ENCODE results near the gene HECTD1. TPM values are rescaled to one million over a fixed set of nuclear protein-coding genes. Genes with fewer than 3 reads are reported as not detected.

HECTD1 gene
- total and polyA plus RNA-seq, 10 of the 15 experiments (the other 5 are each of a cell fraction or from before 2014, with no cell fraction given), result 27.3 to 116 (median 57.7) TPM

DNA sequence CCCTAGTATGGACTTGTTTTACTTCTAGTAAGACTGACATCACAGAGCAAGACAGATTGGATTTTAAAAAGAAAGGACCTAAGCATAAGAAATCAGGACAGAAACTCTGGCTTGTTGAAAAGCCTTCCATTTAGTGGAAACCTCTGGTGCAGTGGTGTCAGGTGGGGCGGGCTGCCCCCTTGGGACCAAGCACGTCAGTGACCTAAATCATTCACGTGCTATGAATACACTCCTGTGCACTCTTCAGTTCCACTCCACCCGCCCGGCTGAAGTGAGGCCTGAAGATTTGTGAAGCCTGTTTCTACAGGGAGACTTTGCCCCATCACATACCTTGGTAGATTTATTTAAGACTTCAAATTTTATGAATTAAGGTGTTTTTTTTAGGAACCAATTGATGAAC, 123.2 kb downstream of the HECTD1 start (continued):
- TF ChIP-seq, protein P1, sequence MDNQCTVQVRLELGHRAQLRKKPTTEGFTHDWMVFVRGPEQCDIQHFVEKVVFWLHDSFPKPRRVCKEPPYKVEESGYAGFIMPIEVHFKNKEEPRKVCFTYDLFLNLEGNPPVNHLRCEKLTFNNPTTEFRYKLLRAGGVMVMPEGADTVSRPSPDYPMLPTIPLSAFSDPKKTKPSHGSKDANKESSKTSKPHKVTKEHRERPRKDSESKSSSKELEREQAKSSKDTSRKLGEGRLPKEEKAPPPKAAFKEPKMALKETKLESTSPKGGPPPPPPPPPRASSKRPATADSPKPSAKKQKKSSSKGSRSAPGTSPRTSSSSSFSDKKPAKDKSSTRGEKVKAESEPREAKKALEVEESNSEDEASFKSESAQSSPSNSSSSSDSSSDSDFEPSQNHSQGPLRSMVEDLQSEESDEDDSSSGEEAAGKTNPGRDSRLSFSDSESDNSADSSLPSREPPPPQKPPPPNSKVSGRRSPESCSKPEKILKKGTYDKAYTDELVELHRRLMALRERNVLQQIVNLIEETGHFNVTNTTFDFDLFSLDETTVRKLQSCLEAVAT (IDR thresholded peaks at IDR 0.05), result no peak
- no peak for TF ChIP-seq HDAC6 (IDR thresholded peaks at IDR 0.05; ENCODE audit: unreplicated experiment)
- TF ChIP-seq RUNX3 (IDR thresholded peaks at IDR 0.05; ENCODE audit: low read length), result no peak
- no peak for TF ChIP-seq CBX5 (IDR thresholded peaks at IDR 0.05; ENCODE audit: low read depth)
- no peak for TF ChIP-seq HCFC1 (IDR thresholded peaks at IDR 0.05; ENCODE audit: low read length)
- no peak for TF ChIP-seq NBN (IDR thresholded peaks at IDR 0.05)
- no peak for TF ChIP-seq ZNF217 (IDR thresholded peaks at IDR 0.05)
- no peak for TF ChIP-seq NFXL1 (IDR thresholded peaks at IDR 0.05; ENCODE audit: borderline replicate concordance)
- TF ChIP-seq, protein P2, sequence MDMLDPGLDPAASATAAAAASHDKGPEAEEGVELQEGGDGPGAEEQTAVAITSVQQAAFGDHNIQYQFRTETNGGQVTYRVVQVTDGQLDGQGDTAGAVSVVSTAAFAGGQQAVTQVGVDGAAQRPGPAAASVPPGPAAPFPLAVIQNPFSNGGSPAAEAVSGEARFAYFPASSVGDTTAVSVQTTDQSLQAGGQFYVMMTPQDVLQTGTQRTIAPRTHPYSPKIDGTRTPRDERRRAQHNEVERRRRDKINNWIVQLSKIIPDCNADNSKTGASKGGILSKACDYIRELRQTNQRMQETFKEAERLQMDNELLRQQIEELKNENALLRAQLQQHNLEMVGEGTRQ (IDR thresholded peaks at IDR 0.05; ENCODE audit: borderline replicate concordance, low read depth, low read length), result no peak
- TF ChIP-seq CHD4 (IDR thresholded peaks at IDR 0.05), result no peak
- TF ChIP-seq, protein P3, sequence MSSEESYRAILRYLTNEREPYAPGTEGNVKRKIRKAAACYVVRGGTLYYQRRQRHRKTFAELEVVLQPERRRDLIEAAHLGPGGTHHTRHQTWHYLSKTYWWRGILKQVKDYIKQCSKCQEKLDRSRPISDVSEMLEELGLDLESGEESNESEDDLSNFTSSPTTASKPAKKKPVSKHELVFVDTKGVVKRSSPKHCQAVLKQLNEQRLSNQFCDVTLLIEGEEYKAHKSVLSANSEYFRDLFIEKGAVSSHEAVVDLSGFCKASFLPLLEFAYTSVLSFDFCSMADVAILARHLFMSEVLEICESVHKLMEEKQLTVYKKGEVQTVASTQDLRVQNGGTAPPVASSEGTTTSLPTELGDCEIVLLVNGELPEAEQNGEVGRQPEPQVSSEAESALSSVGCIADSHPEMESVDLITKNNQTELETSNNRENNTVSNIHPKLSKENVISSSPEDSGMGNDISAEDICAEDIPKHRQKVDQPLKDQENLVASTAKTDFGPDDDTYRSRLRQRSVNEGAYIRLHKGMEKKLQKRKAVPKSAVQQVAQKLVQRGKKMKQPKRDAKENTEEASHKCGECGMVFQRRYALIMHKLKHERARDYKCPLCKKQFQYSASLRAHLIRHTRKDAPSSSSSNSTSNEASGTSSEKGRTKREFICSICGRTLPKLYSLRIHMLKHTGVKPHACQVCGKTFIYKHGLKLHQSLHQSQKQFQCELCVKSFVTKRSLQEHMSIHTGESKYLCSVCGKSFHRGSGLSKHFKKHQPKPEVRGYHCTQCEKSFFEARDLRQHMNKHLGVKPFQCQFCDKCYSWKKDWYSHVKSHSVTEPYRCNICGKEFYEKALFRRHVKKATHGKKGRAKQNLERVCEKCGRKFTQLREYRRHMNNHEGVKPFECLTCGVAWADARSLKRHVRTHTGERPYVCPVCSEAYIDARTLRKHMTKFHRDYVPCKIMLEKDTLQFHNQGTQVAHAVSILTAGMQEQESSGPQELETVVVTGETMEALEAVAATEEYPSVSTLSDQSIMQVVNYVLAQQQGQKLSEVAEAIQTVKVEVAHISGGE (CRISPR knock-in tag; IDR thresholded peaks at IDR 0.05), result no peak
- TF ChIP-seq, protein P4, sequence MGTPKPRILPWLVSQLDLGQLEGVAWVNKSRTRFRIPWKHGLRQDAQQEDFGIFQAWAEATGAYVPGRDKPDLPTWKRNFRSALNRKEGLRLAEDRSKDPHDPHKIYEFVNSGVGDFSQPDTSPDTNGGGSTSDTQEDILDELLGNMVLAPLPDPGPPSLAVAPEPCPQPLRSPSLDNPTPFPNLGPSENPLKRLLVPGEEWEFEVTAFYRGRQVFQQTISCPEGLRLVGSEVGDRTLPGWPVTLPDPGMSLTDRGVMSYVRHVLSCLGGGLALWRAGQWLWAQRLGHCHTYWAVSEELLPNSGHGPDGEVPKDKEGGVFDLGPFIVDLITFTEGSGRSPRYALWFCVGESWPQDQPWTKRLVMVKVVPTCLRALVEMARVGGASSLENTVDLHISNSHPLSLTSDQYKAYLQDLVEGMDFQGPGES (IDR thresholded peaks at IDR 0.05), result no peak
- no peak for TF ChIP-seq SREBF1 (IDR thresholded peaks at IDR 0.05; ENCODE audit: low read length)
- TF ChIP-seq, protein P5, sequence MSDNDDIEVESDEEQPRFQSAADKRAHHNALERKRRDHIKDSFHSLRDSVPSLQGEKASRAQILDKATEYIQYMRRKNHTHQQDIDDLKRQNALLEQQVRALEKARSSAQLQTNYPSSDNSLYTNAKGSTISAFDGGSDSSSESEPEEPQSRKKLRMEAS (IDR thresholded peaks at IDR 0.05; ENCODE audit: low read depth, low read length), result no peak
- no peak for TF ChIP-seq BMI1 (IDR thresholded peaks at IDR 0.05; ENCODE audit: borderline replicate concordance)
